Upper lobe of left lung (tissue), 6 donors: Measurements from ENCODE around the gene ARAP1. TPM values are rescaled to one million over a fixed set of nuclear protein-coding genes. Genes with fewer than 3 reads are reported as not detected.
A peak's percentile ranks its signal among the peaks of the same experiment; 100 is the strongest.

Experiments
- ATAC-seq, 2 donors: fragments of 200-7000 bp; cut with Tn5 transposase; one replicate each; pipeline ENCODE4 v1.9.1; 2022; ENCODE audit warnings: mild to moderate bottlenecking in 2 of 2, moderate library complexity in 2 of 2; ENCODE audit not compliant: low FRiP score in 2 of 2
- DNase-seq, 2 donors: peaks; one replicate each; pipeline ENCODE4 v3.0.0-alpha.2; 2019 to 2020
- H3K27ac ChIP-seq, 4 donors: fragments of 200-600 bp; sonication (generic); one replicate each; pipeline ENCODE4 v1.5.1; 2016 to 2019
- H3K27me3 ChIP-seq, 4 donors: fragments of 200-600 bp; sonication (generic); one replicate each; pipeline ENCODE4 v1.5.1; 2017 to 2019
- H3K36me3 ChIP-seq, 4 donors: fragments of 200-600 bp; sonication (generic); one replicate each; pipeline ENCODE4 v1.5.1; 2016 to 2019
- H3K4me1 ChIP-seq, 4 donors: fragments of 200-600 bp; sonication (generic); one replicate each; pipeline ENCODE4 v1.5.1; 2018 to 2019
- H3K4me3 ChIP-seq, 4 donors: fragments of 200-600 bp; sonication (generic); one replicate each; pipeline ENCODE4 v1.5.1; 2017 to 2019; ENCODE audit warnings: mild to moderate bottlenecking in 2 of 4, moderate library complexity in 1 of 4
- H3K9me3 ChIP-seq, 4 donors: fragments of 200-600 bp; sonication (generic); one replicate each; pipeline ENCODE4 v1.5.1; 2018 to 2019
- EP300 ChIP-seq, 4 donors: sonication (generic); formaldehyde crosslinking; IDR thresholded peaks; one replicate each; pipeline ENCODE4 v1.5.1; 2017; ENCODE audit warnings: antibody characterized with exemption in 4 of 4, control low read depth in 2 of 4
- POLR2A ChIP-seq, 4 donors: fragments of 450-650 bp; IDR thresholded peaks; one replicate each; pipeline ENCODE4 v1.5.1; 2016 to 2017; ENCODE audit warnings: antibody characterized with exemption in 4 of 4, mild to moderate bottlenecking in 2 of 4
- POLR2AphosphoS5 ChIP-seq, 2 donors: sonication (generic); formaldehyde crosslinking; IDR thresholded peaks; one replicate each; pipeline ENCODE4 v1.5.1; 2017; ENCODE audit warnings: antibody characterized with exemption in 2 of 2
- WGBS, 2 donors: methylation state at CpG; one replicate each; pipeline ENCODE4 v1.1.5; 2017 to 2018; 5-methylcytosine and 5-hydroxymethylcytosine counted together
- total RNA-seq, 6 donors: library from RNA; depleted of rRNA in 4 of 6; stranded (reverse); fragments of >200 nt in 4 of 6; gene quantifications; one replicate each; pipeline versions ENCODE4 v1.1.0 to v1.2.1, GENCODE V29; 2016 to 2021
- TF ChIP-seq, protein P1 (sequence below), 6 experiments: fragments of 450-650 bp in 4 of 6; fragments of 200-600 bp in 2 of 6; sonication (generic) in 2 of 6; IDR thresholded peaks; one replicate each; pipeline ENCODE4 v1.5.1; 2016 to 2019; ENCODE audit warnings: antibody characterized with exemption in 6 of 6
- donor health status: DM: no; HTN: no; CAD: no; lungs with moderate emphysema.
- donor health status: DM: no; HTN: yes; CAD: no; lungs with severe emphysema.

ARAP1 gene
- total RNA-seq, 6 donors from 2014 or later = 217 to 1,154 (median 269) TPM

- Histone ChIP-seq H3K27ac (no peak overlapping the region), H3K27me3 (no peaks in the 10 kb centered on the region), H3K4me3 (no peak overlapping the region), H3K4me1 (peaks cover 12 to 32% (median 24%) of the 10 kb centered on the region in 4 donors), H3K36me3 (no peaks in the 10 kb centered on the region), H3K9me3 (no peaks in the 10 kb centered on the region)
- TF ChIP-seq POLR2A (IDR thresholded peaks at IDR 0.05) (no peak), EP300 (IDR thresholded peaks at IDR 0.05) (no peak), POLR2AphosphoS5 (IDR thresholded peaks at IDR 0.05) (no peak)
- TF ChIP-seq, protein P1, sequence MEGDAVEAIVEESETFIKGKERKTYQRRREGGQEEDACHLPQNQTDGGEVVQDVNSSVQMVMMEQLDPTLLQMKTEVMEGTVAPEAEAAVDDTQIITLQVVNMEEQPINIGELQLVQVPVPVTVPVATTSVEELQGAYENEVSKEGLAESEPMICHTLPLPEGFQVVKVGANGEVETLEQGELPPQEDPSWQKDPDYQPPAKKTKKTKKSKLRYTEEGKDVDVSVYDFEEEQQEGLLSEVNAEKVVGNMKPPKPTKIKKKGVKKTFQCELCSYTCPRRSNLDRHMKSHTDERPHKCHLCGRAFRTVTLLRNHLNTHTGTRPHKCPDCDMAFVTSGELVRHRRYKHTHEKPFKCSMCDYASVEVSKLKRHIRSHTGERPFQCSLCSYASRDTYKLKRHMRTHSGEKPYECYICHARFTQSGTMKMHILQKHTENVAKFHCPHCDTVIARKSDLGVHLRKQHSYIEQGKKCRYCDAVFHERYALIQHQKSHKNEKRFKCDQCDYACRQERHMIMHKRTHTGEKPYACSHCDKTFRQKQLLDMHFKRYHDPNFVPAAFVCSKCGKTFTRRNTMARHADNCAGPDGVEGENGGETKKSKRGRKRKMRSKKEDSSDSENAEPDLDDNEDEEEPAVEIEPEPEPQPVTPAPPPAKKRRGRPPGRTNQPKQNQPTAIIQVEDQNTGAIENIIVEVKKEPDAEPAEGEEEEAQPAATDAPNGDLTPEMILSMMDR (IDR thresholded peaks at IDR 0.05) = no peak
- no peak for DNase-seq
- 43 to 58% methylated on average over 5 of the region's 5 CpGs for WGBS, 2 donors
- ATAC-seq = peak in 1 of 2 donors; percentile 83
Observed at GRCh38 chr11:72773291-72773690, 21.1 kb upstream of the ARAP1 start.

GRCh38 chr11:72772059-72772458 lies 19.9 kb upstream of the ARAP1 start:
- no peaks in the 10 kb centered on the region for H3K27me3 ChIP-seq
- H3K4me1 ChIP-seq = peaks cover 6 to 19% (median 12%) of the 10 kb centered on the region in 4 donors
- no peaks in the 10 kb centered on the region for H3K36me3 ChIP-seq
- 90% methylated on average over 11 of the region's 12 CpGs; no CpG with 5 or more reads in 1 of the 2 donors for WGBS, 2 donors
- no peak for TF ChIP-seq EP300 (IDR thresholded peaks at IDR 0.05)
- no peak for TF ChIP-seq POLR2AphosphoS5 (IDR thresholded peaks at IDR 0.05)
- TF ChIP-seq, protein P1 (IDR thresholded peaks at IDR 0.05) = no peak
- TF ChIP-seq POLR2A (IDR thresholded peaks at IDR 0.05) = no peak
- ATAC-seq (no peak), DNase-seq (peak in 1 of 2 donors; percentile 33)
- H3K9me3 ChIP-seq = no peaks in the 10 kb centered on the region
- no peak overlapping the region for H3K4me3 ChIP-seq
- no peak overlapping the region for H3K27ac ChIP-seq

GRCh38 chr11:72771507-72771906 lies 19.3 kb upstream of the ARAP1 start:
- H3K9me3 ChIP-seq = no peaks in the 10 kb centered on the region
- DNase-seq = no peak
- H3K4me3 ChIP-seq = no peak overlapping the region
- no peak overlapping the region for H3K27ac ChIP-seq
- no peaks in the 10 kb centered on the region for H3K27me3 ChIP-seq
- peaks cover under 1 to 15% (median 7%) of the 10 kb centered on the region in 4 donors for H3K4me1 ChIP-seq
- no peaks in the 10 kb centered on the region for H3K36me3 ChIP-seq
- peak in 1 of 2 donors; percentile 63 for ATAC-seq
- 75 to 82% methylated on average over 4 of the region's 4 CpGs for WGBS, 2 donors
- TF ChIP-seq POLR2A (IDR thresholded peaks at IDR 0.05) = no peak
- no peak for TF ChIP-seq EP300 (IDR thresholded peaks at IDR 0.05)
- TF ChIP-seq, protein P1 (IDR thresholded peaks at IDR 0.05) = no peak
- TF ChIP-seq POLR2AphosphoS5 (IDR thresholded peaks at IDR 0.05) = no peak

DNA sequence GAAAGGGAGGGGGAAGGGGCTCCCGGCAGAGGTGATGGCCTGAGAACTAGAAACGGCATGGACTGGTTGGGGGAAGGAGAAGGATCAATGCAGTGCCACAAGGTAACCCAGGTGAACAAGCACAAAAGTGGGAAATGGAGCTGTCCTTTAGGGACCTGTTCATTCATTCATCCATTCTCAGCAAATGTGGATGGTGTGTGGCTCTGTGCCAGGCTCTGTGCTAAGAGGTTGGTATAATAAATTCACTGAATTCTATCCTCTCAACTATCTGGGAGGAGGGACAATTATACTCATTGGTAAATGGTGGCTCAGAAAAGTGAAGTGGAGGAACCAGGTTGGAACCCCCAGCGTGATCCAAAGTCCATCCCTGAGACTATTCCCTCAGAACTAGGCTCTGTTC lies 18.6 kb upstream of the ARAP1 start:
- Histone ChIP-seq H3K36me3 (no peaks in the 10 kb centered on the region), H3K27me3 (no peaks in the 10 kb centered on the region), H3K4me1 (peaks cover 0 to 15% (median 4%) of the 10 kb centered on the region in 4 donors), H3K27ac (no peak overlapping the region), H3K9me3 (no peaks in the 10 kb centered on the region), H3K4me3 (no peak overlapping the region)
- WGBS, 2 donors = 78 to 89% methylated on average over 3 of the region's 3 CpGs
- ATAC-seq (no peak), DNase-seq (no peak)
- TF ChIP-seq POLR2AphosphoS5 (IDR thresholded peaks at IDR 0.05) = no peak

DNA sequence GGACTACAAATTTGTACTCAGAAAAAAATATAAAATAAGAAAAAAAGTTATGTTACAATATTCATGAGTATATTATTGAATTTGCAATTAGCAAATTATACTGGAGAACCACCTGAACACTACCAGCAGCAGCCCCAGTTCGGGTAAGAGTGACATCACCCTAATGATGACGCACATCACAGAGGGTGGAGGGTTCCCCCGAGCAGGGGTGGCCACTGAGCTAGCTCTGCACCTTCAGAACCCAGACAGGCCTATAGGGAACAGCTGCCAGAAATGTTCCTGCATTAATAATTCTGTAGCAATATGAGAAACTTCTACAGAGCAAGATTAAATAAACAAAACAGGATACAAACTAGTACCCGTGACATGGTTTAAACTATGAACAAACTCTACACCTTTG lies 17.5 kb upstream of the ARAP1 start:
- TF ChIP-seq EP300 (IDR thresholded peaks at IDR 0.05) (no peak), POLR2AphosphoS5 (IDR thresholded peaks at IDR 0.05) (no peak), POLR2A (IDR thresholded peaks at IDR 0.05) (no peak)
- TF ChIP-seq, protein P1 (IDR thresholded peaks at IDR 0.05) = no peak
- Histone ChIP-seq H3K27me3 (no peaks in the 10 kb centered on the region), H3K36me3 (no peaks in the 10 kb centered on the region), H3K9me3 (no peaks in the 10 kb centered on the region), H3K4me1 (peaks cover 0 to 15% (median 2%) of the 10 kb centered on the region in 4 donors), H3K27ac (no peak overlapping the region), H3K4me3 (no peak overlapping the region)
- ATAC-seq = no peak
- WGBS, 2 donors = 72 to 79% methylated on average over 4 of the region's 4 CpGs
- DNase-seq = no peak
